ENCODE data around the gene GREM1.

Gene GREM1

DNA sequence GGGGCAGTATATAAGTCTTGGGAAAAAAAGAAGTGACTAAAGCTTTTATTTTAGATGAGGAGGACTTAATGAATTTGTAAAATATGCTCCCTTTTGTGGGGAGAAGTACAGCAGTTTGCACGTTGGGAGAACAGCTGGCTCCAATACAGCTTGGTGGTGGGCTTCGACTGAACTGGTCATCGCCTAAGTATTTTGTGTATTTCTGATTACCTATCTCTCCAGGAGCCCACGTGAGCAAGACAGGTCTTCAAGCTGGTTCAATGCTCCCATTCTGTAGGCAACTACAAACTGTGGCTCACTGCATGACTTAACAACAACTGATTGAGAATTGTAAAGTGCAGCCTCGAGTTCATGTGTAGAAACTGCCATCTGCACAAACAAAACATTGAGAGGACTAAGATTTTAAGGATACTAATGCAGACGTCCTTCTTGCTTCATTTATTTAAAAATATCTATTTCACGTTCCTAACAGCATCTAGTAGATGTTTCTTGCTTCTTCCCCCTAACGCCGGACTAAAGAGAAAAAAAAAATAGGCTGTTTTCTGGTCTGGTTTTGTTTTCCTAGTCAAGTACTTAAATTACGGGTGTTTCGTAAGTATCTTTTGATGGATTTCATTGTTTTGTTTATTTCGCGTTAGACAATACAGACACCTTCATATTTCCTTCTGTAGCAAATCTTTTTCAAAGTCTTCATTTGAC lies 1.4 kb upstream of the GREM1 start:
- DNase-seq = no peak
- Histone ChIP-seq H3K4me2 (ENCODE audit: low read depth, low read length) (no peak overlapping the region), H3K4me1 (ENCODE audit: low read length) (no peaks in the 10 kb centered on the region), H3K4me3 (ENCODE audit: low read length) (no peak overlapping the region), H3K9me3 (replicated peaks; ENCODE audit: insufficient read depth, low read length) (no peaks in the 10 kb centered on the region), H3K79me2 (ENCODE audit: low read length) (no peaks in the 10 kb centered on the region), H3K36me3 (replicated peaks; ENCODE audit: insufficient read depth, low read length) (no peaks in the 10 kb centered on the region), H3F3A (ENCODE audit: insufficient read depth, low read length) (no peaks in the 10 kb centered on the region), H3K9ac (ENCODE audit: low read length) (no peak overlapping the region), H3K9me2 (replicated peaks; ENCODE audit: insufficient read depth, low read length) (no peaks in the 10 kb centered on the region), H4K20me1 (ENCODE audit: insufficient read depth, low read length) (no peaks in the 10 kb centered on the region), H3K27ac (ENCODE audit: low read length) (no peak overlapping the region), H3K27me3 (replicated peaks; ENCODE audit: insufficient read depth, low read length) (peaks cover 15% of the 10 kb centered on the region), H2AFZ (ENCODE audit: low read length) (no peak overlapping the region)
- TF ChIP-seq EZH2phosphoT487 (IDR thresholded peaks at IDR 0.05; ENCODE audit: low read length) (no peak), EZH2 (optimal IDR thresholded peaks at IDR 0.05; ENCODE audit: low read depth, low read length) (no peak)
- TF ChIP-seq, protein P1, sequence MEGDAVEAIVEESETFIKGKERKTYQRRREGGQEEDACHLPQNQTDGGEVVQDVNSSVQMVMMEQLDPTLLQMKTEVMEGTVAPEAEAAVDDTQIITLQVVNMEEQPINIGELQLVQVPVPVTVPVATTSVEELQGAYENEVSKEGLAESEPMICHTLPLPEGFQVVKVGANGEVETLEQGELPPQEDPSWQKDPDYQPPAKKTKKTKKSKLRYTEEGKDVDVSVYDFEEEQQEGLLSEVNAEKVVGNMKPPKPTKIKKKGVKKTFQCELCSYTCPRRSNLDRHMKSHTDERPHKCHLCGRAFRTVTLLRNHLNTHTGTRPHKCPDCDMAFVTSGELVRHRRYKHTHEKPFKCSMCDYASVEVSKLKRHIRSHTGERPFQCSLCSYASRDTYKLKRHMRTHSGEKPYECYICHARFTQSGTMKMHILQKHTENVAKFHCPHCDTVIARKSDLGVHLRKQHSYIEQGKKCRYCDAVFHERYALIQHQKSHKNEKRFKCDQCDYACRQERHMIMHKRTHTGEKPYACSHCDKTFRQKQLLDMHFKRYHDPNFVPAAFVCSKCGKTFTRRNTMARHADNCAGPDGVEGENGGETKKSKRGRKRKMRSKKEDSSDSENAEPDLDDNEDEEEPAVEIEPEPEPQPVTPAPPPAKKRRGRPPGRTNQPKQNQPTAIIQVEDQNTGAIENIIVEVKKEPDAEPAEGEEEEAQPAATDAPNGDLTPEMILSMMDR (IDR thresholded peaks at IDR 0.05; ENCODE audit: low read length) = no peak

DNA sequence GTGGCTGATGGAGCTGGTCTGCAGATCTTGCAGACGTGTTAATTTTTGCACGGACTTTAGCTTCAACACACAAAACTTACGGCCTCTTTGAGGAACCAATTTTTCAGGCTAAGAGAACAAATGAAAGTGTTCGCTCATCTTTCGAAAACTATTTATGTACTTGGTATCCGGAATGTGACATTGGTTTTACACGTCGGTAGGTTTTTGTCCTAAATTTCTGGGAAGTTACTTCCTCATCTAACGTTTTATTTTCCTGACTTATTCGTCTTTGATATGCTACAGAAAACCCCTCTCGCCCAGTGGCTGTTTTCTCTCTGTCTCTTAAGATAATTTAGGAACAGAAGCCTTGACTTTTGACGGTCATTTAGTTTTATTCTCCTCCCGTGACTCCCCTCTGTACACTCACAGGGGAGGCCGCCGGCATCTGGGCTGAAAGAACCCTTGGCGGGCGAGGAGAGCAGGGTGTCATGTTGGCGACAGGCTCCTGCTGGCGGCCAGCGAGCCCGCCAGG lies 834 bp upstream of the GREM1 start:
- H3K9ac ChIP-seq (ENCODE audit: low read length) = no peak overlapping the region
- H3K79me2 ChIP-seq (ENCODE audit: low read length) = no peaks in the 10 kb centered on the region
- no peaks in the 10 kb centered on the region for H4K20me1 ChIP-seq (ENCODE audit: insufficient read depth, low read length)
- TF ChIP-seq EZH2phosphoT487 (IDR thresholded peaks at IDR 0.05; ENCODE audit: low read length) = no peak
- TF ChIP-seq, protein P1 (IDR thresholded peaks at IDR 0.05; ENCODE audit: low read length) = no peak
- no peak for TF ChIP-seq EZH2 (optimal IDR thresholded peaks at IDR 0.05; ENCODE audit: low read depth, low read length)
- peaks cover 15% of the 10 kb centered on the region for H3K27me3 ChIP-seq (replicated peaks; ENCODE audit: insufficient read depth, low read length)
- peak overlapping the region; percentile 7; the same call in 1 of the 2 replicates for H3K4me2 ChIP-seq (ENCODE audit: low read depth, low read length)
- peaks cover 2% of the 10 kb centered on the region; the same call in 1 of the 2 replicates for H3K4me1 ChIP-seq (ENCODE audit: low read length)
- H3K27ac ChIP-seq (ENCODE audit: low read length) = no peak overlapping the region
- no peaks in the 10 kb centered on the region for H3K9me2 ChIP-seq (replicated peaks; ENCODE audit: insufficient read depth, low read length)
- H3K9me3 ChIP-seq (replicated peaks; ENCODE audit: insufficient read depth, low read length) = no peaks in the 10 kb centered on the region
- H3K4me3 ChIP-seq (ENCODE audit: low read length) = no peak overlapping the region
- no peak for DNase-seq
- no peaks in the 10 kb centered on the region for H3K36me3 ChIP-seq (replicated peaks; ENCODE audit: insufficient read depth, low read length)
- H2AFZ ChIP-seq (ENCODE audit: low read length) = no peak overlapping the region
- H3F3A ChIP-seq (ENCODE audit: insufficient read depth, low read length) = no peaks in the 10 kb centered on the region

DNA sequence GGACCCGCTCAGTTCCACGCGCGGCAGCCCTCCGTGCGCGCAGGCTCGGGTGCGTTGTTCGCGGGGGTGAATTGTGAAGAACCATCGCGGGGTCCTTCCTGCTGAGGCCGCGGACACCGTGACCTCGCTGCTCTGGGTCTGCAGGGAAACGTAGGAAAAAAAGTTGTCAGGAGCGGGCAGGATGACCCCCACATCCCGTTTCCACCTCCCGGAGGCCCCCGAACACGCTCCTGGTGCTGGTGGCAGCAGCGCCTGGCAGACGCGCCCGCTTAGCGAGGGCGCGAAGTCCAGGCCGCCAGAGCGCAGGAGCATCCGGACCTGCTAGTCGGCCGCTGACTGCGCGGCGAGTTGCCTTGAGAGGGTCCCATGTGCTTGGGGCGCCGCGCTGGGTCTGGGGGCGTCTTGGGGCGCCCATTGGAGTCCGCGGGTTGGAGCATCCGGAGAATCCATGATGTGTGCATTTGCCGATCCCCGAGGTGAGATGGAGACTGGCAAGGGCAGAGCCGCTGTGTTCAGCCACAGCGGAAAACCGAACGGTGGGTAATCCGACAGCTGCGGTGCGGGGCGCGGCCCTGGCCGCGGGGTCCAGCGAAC lies 520 bp downstream of the GREM1 start:
- Histone ChIP-seq H2AFZ (ENCODE audit: low read length) (no peak overlapping the region), H3K27me3 (replicated peaks; ENCODE audit: insufficient read depth, low read length) (peaks cover 15% of the 10 kb centered on the region), H3F3A (ENCODE audit: insufficient read depth, low read length) (peaks cover 12% of the 10 kb centered on the region), H3K4me1 (ENCODE audit: low read length) (peaks cover 14% of the 10 kb centered on the region), H3K4me3 (ENCODE audit: low read length) (no peak overlapping the region), H3K36me3 (replicated peaks; ENCODE audit: insufficient read depth, low read length) (no peaks in the 10 kb centered on the region), H3K9ac (ENCODE audit: low read length) (no peak overlapping the region), H3K9me2 (replicated peaks; ENCODE audit: insufficient read depth, low read length) (no peaks in the 10 kb centered on the region), H3K9me3 (replicated peaks; ENCODE audit: insufficient read depth, low read length) (no peaks in the 10 kb centered on the region), H3K4me2 (ENCODE audit: low read depth, low read length) (no peak overlapping the region), H3K79me2 (ENCODE audit: low read length) (no peaks in the 10 kb centered on the region), H3K27ac (ENCODE audit: low read length) (no peak overlapping the region), H4K20me1 (ENCODE audit: insufficient read depth, low read length) (no peaks in the 10 kb centered on the region)
- DNase-seq = no peak
- TF ChIP-seq EZH2 (optimal IDR thresholded peaks at IDR 0.05; ENCODE audit: low read depth, low read length) (no peak), EZH2phosphoT487 (IDR thresholded peaks at IDR 0.05; ENCODE audit: low read length) (no peak)
- TF ChIP-seq, protein P1 (IDR thresholded peaks at IDR 0.05; ENCODE audit: low read length) = no peak
